ENCODE data around the gene TCOF1.

GRCh38 chr5:150428978-150429377, 71.5 kb downstream of the TCOF1 start:
- TF ChIP-seq, protein P1, sequence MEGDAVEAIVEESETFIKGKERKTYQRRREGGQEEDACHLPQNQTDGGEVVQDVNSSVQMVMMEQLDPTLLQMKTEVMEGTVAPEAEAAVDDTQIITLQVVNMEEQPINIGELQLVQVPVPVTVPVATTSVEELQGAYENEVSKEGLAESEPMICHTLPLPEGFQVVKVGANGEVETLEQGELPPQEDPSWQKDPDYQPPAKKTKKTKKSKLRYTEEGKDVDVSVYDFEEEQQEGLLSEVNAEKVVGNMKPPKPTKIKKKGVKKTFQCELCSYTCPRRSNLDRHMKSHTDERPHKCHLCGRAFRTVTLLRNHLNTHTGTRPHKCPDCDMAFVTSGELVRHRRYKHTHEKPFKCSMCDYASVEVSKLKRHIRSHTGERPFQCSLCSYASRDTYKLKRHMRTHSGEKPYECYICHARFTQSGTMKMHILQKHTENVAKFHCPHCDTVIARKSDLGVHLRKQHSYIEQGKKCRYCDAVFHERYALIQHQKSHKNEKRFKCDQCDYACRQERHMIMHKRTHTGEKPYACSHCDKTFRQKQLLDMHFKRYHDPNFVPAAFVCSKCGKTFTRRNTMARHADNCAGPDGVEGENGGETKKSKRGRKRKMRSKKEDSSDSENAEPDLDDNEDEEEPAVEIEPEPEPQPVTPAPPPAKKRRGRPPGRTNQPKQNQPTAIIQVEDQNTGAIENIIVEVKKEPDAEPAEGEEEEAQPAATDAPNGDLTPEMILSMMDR (conservative IDR thresholded peaks at IDR 0.05; ENCODE audit: low read depth, low read length), result no peak
- TF ChIP-seq EZH2 (IDR thresholded peaks at IDR 0.05; ENCODE audit: borderline replicate concordance, low read depth, low read length, poor library complexity, severe bottlenecking), result no peak
